HEK293 (cell line): ENCODE results near the gene GTF2A1.
A peak's percentile ranks its signal among the peaks of the same experiment; 100 is the strongest.

ENCODE experiments used
- BCL11A ChIP-seq: fragments of 450-650 bp; formaldehyde crosslinking; IDR thresholded peaks from 2 replicates; pipeline ENCODE4 v1.5.1; 2016; ENCODE audit warnings: low read depth, missing biosample characterization, missing genetic modification characterization
- BCL6B ChIP-seq: fragments of 450-650 bp; formaldehyde crosslinking; IDR thresholded peaks from 2 replicates; pipeline ENCODE4 v1.5.1; 2017; ENCODE audit warnings: missing biosample characterization, missing genetic modification characterization
- GLI2 ChIP-seq: fragments of 450-650 bp; formaldehyde crosslinking; IDR thresholded peaks from 2 replicates; pipeline ENCODE4; 2017; ENCODE audit warnings: missing biosample characterization, missing genetic modification characterization, low read depth, borderline replicate concordance
- HOXC10 ChIP-seq: sonication (generic); formaldehyde crosslinking; IDR thresholded peaks from 2 replicates; pipeline ENCODE4 v1.8.1; 2023; ENCODE audit warnings: mild to moderate bottlenecking, missing genetic modification reagents
- KLF10 ChIP-seq: fragments of 450-650 bp; IDR thresholded peaks from 2 replicates; pipeline ENCODE4 v1.5.1; 2018; ENCODE audit warnings: missing biosample characterization, mild to moderate bottlenecking, missing genetic modification characterization
- KLF16 ChIP-seq: fragments of 450-650 bp; formaldehyde crosslinking; IDR thresholded peaks from 2 replicates; pipeline ENCODE4 v1.5.1; 2017; ENCODE audit warnings: missing biosample characterization, missing genetic modification characterization
- KLF7 ChIP-seq: fragments of 450-650 bp; formaldehyde crosslinking; IDR thresholded peaks from 2 replicates; pipeline ENCODE4 v1.5.1; 2016; ENCODE audit warnings: missing biosample characterization, missing genetic modification characterization, borderline replicate concordance
- KLF8 ChIP-seq: fragments of 450-650 bp; formaldehyde crosslinking; IDR thresholded peaks from 2 replicates; pipeline ENCODE4 v1.5.1; 2016; ENCODE audit warnings: missing biosample characterization, missing genetic modification characterization
- MZF1 ChIP-seq: fragments of 450-650 bp; formaldehyde crosslinking; IDR thresholded peaks from 2 replicates; pipeline ENCODE4 v1.5.1; 2017; ENCODE audit warnings: missing biosample characterization, missing genetic modification characterization, borderline replicate concordance
- PATZ1 ChIP-seq: fragments of 450-650 bp; formaldehyde crosslinking; IDR thresholded peaks from 2 replicates; pipeline ENCODE4 v1.5.1; 2016; ENCODE audit warnings: missing biosample characterization, missing genetic modification characterization
- REPIN1 ChIP-seq: fragments of 450-650 bp; formaldehyde crosslinking; IDR thresholded peaks from 2 replicates; pipeline ENCODE4 v1.5.1; 2017; ENCODE audit warnings: missing biosample characterization, missing genetic modification characterization, low read depth
- SCRT1 ChIP-seq: fragments of 450-650 bp; formaldehyde crosslinking; IDR thresholded peaks from 2 replicates; pipeline ENCODE4 v1.5.1; 2016; ENCODE audit warnings: missing biosample characterization, missing genetic modification characterization, borderline replicate concordance
- SCRT2 ChIP-seq: fragments of 450-650 bp; formaldehyde crosslinking; IDR thresholded peaks from 2 replicates; pipeline ENCODE4 v1.5.1; 2016; ENCODE audit warnings: missing biosample characterization, missing genetic modification characterization
- SP2 ChIP-seq: fragments of 450-650 bp; formaldehyde crosslinking; IDR thresholded peaks from 2 replicates; pipeline ENCODE4 v1.5.1; 2016; ENCODE audit warnings: missing biosample characterization, missing genetic modification characterization
- SP3 ChIP-seq: fragments of 450-650 bp; formaldehyde crosslinking; IDR thresholded peaks from 2 replicates; pipeline ENCODE4 v1.5.1; 2016; ENCODE audit warnings: missing biosample characterization, missing genetic modification characterization
- SP7 ChIP-seq: fragments of 450-650 bp; formaldehyde crosslinking; IDR thresholded peaks from 2 replicates; pipeline ENCODE4 v1.5.1; 2016; ENCODE audit warnings: missing biosample characterization, missing genetic modification characterization
- TRIM28 ChIP-seq: IDR thresholded peaks from 2 replicates; pipeline ENCODE4 v1.6.1; 2011; ENCODE audit warnings: low read length, control low read depth, borderline replicate concordance
- YY2 ChIP-seq: fragments of 450-650 bp; formaldehyde crosslinking; IDR thresholded peaks from 2 replicates; pipeline ENCODE4 v1.5.1; 2016; ENCODE audit warnings: missing biosample characterization, missing genetic modification characterization
- ZBTB17 ChIP-seq: fragments of 450-650 bp; formaldehyde crosslinking; IDR thresholded peaks from 2 replicates; pipeline ENCODE4 v1.5.1; 2016; ENCODE audit warnings: missing biosample characterization, missing genetic modification characterization
- ZBTB26 ChIP-seq: fragments of 450-650 bp; formaldehyde crosslinking; optimal IDR thresholded peaks from 2 replicates; pipeline ENCODE3; 2016; ENCODE audit warnings: missing biosample characterization, mild to moderate bottlenecking, missing genetic modification characterization
- ZBTB44 ChIP-seq: fragments of 450-650 bp; IDR thresholded peaks from 2 replicates; pipeline ENCODE4 v1.5.1; 2018; ENCODE audit warnings: missing biosample characterization, mild to moderate bottlenecking, missing genetic modification characterization
- ZIC2 ChIP-seq: fragments of 450-650 bp; formaldehyde crosslinking; IDR thresholded peaks from 2 replicates; pipeline ENCODE4 v1.5.1; 2016; ENCODE audit warnings: missing biosample characterization, missing genetic modification characterization
- ZNF184 ChIP-seq: fragments of 450-650 bp; IDR thresholded peaks from 2 replicates; pipeline ENCODE4 v1.5.1; 2018; ENCODE audit warnings: missing biosample characterization, mild to moderate bottlenecking, missing genetic modification characterization
- ZNF202 ChIP-seq: fragments of 450-650 bp; formaldehyde crosslinking; IDR thresholded peaks from 2 replicates; pipeline ENCODE4 v1.5.1; 2016; ENCODE audit warnings: missing biosample characterization, missing genetic modification characterization, borderline replicate concordance
- ZNF341 ChIP-seq: fragments of 450-650 bp; formaldehyde crosslinking; IDR thresholded peaks from 2 replicates; pipeline ENCODE4; 2016; ENCODE audit warnings: low read depth, missing biosample characterization, missing genetic modification characterization
- ZNF394 ChIP-seq: fragments of 450-650 bp; formaldehyde crosslinking; IDR thresholded peaks from 2 replicates; pipeline ENCODE4 v1.5.1; 2016; ENCODE audit warnings: missing biosample characterization, missing genetic modification characterization, mild to moderate bottlenecking, moderate library complexity, borderline replicate concordance
- ZNF501 ChIP-seq: fragments of 450-650 bp; formaldehyde crosslinking; IDR thresholded peaks from 2 replicates; pipeline ENCODE4 v1.5.1; 2016; ENCODE audit warnings: missing biosample characterization, missing genetic modification characterization
- ZNF513 ChIP-seq: fragments of 450-650 bp; IDR thresholded peaks from 2 replicates; pipeline ENCODE4 v1.5.1; 2018; ENCODE audit warnings: missing biosample characterization, missing genetic modification characterization
- ZNF600 ChIP-seq: fragments of 450-650 bp; formaldehyde crosslinking; IDR thresholded peaks from 2 replicates; pipeline ENCODE4 v1.5.1; 2016; ENCODE audit warnings: missing biosample characterization, missing genetic modification characterization
- ZNF660 ChIP-seq: fragments of 450-650 bp; IDR thresholded peaks from 2 replicates; pipeline ENCODE4 v1.5.1; 2018; ENCODE audit warnings: missing biosample characterization, mild to moderate bottlenecking, missing genetic modification characterization
- ZNF785 ChIP-seq: fragments of 450-650 bp; formaldehyde crosslinking; IDR thresholded peaks from 2 replicates; pipeline ENCODE4 v1.5.1; 2016; ENCODE audit warnings: missing biosample characterization, missing genetic modification characterization
- ZNF791 ChIP-seq: fragments of 450-650 bp; formaldehyde crosslinking; IDR thresholded peaks from 2 replicates; pipeline ENCODE4 v1.5.1; 2016; ENCODE audit warnings: missing biosample characterization, missing genetic modification characterization
- ZNF792 ChIP-seq: fragments of 450-650 bp; formaldehyde crosslinking; IDR thresholded peaks from 2 replicates; pipeline ENCODE4 v1.5.1; 2016; ENCODE audit warnings: missing biosample characterization, missing genetic modification characterization
- ZSCAN30 ChIP-seq: fragments of 450-650 bp; IDR thresholded peaks from 2 replicates; pipeline ENCODE4 v1.5.1; 2018; ENCODE audit warnings: missing biosample characterization, mild to moderate bottlenecking, missing genetic modification characterization, moderate library complexity

Gene GTF2A1

GRCh38 chr14:81170104-81170828 lies 50.5 kb downstream of the GTF2A1 start (continued):
- TF ChIP-seq ZNF184 (tag by site-specific recombination) (0 out of 2 replicates have a peak, but pooled peaks have one; percentile 32), KLF16 (tag by site-specific recombination) (no peak), BCL6B (no peak), ZBTB44 (tag by site-specific recombination) (no peak), HOXC10 (CRISPR knock-in tag) (no peak), PATZ1 (tag by site-specific recombination) (peak; percentile 52; the same call in 1 of the 2 replicates), ZNF600 (peak; percentile 58), ZNF791 (tag by site-specific recombination) (no peak), SP3 (tag by site-specific recombination) (peak; percentile 58), KLF8 (peak; percentile 40; the same call in 1 of the 2 replicates), ZNF394 (tag by site-specific recombination) (peak; percentile 64), SP7 (tag by site-specific recombination) (peak; percentile 75), TRIM28 (peak; percentile 57; the same call in 1 of the 2 replicates), ZNF785 (tag by site-specific recombination) (no peak), ZNF792 (no peak), ZIC2 (tag by site-specific recombination) (peak; percentile 61), ZNF341 (0 out of 2 replicates have a peak, but pooled peaks have one; percentile 42), REPIN1 (no peak), BCL11A (tag by site-specific recombination) (no peak), SP2 (tag by site-specific recombination) (no peak), ZBTB17 (tag by site-specific recombination) (peak; percentile 77; the same call in 1 of the 2 replicates), KLF7 (tag by site-specific recombination) (no peak), SCRT1 (peak; percentile 84), SCRT2 (peak; percentile 93), ZSCAN30 (tag by site-specific recombination) (peak; percentile 88), KLF10 (tag by site-specific recombination) (no peak), GLI2 (tag by site-specific recombination) (no peak), ZBTB26 (tag by site-specific recombination) (no peak), MZF1 (tag by site-specific recombination) (no peak), ZNF202 (no peak), ZNF501 (tag by site-specific recombination) (peak; percentile 72; the same call in 1 of the 2 replicates), ZNF513 (tag by site-specific recombination) (no peak), YY2 (tag by site-specific recombination) (no peak), ZNF660 (tag by site-specific recombination) (peak; percentile 64)
